GM12872 (cell line): ENCODE measurements around the gene IP6K3.

ENCODE experiments used
- CTCF ChIP-seq: IDR thresholded peaks from 3 replicates; pipeline ENCODE4 v1.5.1; 2011; ENCODE audit warnings: low read depth, mild to moderate bottlenecking, low read length, moderate library complexity; ENCODE audit not compliant: insufficient read depth

IP6K3 gene

GRCh38 chr6:33709605-33710295 lies 37.0 kb downstream of the IP6K3 start:
- TF ChIP-seq CTCF, result no peak

GRCh38 chr6:33708516-33709204 lies 38.0 kb downstream of the IP6K3 start:
- no peak for TF ChIP-seq CTCF

DNA sequence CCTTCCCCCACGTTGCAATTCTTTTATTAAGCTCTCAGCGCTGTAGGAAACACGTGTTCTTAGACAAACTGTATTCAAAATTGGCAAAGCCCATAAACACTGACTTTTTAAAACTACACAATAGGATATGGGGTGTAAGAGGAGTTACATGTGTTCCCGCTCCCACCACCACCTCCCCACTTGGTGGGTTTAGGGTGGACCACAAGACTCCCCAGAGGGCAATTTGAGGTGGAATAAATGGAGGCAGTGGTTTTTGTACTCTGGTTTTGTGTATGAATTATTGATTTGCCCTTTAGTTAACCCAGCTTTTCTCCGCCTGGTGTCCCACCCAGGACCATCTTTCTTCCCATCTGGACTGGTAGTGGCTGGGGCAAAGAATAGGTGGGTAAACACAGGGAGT lies 38.9 kb downstream of the IP6K3 start:
- no peak for TF ChIP-seq CTCF

GRCh38 chr6:33705955-33706725 lies 40.6 kb downstream of the IP6K3 start:
- TF ChIP-seq CTCF, result no peak

GRCh38 chr6:33705268-33705885 lies 41.3 kb downstream of the IP6K3 start:
- no peak for TF ChIP-seq CTCF

DNA sequence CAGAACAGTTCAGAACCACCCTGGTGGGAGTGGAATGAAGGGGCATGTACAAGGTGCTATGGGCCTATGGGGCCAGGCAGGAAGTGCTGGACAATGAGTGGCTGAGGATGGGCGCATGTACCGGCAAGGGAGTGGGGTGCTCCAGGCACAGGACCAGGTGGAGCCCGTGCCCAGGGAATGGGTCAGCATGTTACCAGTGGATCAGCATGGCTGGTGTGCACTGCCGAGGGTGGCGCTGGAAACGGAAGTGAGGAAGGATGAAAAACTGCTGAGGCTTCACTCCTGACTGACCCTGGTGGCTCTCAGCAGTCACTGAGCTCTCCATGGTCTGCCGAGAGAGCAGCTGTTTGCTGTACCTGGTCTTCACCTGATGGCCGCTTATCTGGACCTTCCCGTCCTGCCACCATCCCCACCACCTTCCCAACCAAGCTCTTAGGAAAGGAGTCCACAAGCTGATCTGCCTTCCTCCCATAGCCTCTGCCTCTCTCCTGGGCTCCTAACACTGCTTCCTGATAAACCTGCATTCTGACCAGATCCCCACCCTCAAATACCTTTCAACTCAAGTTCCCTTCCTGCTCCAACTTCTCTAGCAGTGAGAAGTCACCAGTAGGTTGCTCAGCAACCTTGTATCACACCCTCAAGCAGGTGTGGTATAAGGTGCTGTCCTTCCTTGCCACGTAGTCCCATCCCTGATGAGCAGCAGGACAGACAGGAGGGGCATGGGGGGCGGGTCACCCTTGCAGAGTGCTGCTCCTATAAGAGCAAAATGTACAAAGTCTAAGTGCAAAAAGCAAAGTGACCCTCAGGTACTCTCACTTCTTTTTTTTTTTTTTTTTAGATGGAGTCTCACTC lies 42.3 kb downstream of the IP6K3 start:
- TF ChIP-seq CTCF, result no peak
